ENCODE measurements around the gene MGLL.

DNA sequence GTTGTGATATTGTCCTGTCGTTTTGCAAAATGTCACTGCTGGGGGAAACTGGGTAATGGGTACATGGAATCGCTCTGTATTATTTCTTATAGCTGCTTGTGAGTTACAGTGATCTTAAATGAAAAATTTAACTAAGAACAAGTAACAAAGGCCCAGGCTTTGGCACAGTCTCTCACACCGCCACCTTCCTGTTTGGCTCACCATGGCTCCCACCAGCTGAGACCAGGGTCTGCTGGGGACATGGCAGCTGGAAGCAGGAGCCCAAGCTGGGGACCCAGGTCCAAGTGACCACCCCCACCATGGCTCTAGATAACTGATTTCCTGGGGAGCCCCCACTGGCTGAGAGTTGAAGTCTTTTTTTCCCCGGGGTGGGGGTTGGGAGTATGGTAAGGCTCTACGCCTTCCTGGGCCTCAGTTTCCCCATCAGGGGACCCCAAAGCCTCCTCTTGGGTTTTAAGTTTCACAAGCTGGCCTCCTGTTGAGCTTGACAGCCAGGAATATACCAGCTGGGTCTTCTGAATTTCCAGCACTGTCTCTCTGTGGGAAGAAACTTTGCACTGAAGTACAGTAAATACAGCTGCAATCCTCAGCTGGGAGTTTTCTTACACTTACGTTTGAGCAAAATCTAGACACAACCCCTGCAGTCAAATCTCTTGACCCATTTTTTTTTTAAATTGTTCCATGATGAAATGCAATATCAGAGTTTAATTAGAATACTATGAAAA, 123.5 kb downstream of the MGLL start:
- TF ChIP-seq, protein P1, sequence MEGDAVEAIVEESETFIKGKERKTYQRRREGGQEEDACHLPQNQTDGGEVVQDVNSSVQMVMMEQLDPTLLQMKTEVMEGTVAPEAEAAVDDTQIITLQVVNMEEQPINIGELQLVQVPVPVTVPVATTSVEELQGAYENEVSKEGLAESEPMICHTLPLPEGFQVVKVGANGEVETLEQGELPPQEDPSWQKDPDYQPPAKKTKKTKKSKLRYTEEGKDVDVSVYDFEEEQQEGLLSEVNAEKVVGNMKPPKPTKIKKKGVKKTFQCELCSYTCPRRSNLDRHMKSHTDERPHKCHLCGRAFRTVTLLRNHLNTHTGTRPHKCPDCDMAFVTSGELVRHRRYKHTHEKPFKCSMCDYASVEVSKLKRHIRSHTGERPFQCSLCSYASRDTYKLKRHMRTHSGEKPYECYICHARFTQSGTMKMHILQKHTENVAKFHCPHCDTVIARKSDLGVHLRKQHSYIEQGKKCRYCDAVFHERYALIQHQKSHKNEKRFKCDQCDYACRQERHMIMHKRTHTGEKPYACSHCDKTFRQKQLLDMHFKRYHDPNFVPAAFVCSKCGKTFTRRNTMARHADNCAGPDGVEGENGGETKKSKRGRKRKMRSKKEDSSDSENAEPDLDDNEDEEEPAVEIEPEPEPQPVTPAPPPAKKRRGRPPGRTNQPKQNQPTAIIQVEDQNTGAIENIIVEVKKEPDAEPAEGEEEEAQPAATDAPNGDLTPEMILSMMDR (IDR thresholded peaks at IDR 0.05; ENCODE audit: low read length): no peak
- TF ChIP-seq EZH2phosphoT487 (IDR thresholded peaks at IDR 0.05; ENCODE audit: low read length): no peak
- TF ChIP-seq EZH2 (optimal IDR thresholded peaks at IDR 0.05; ENCODE audit: low read depth, low read length): no peak

Data from MM.1S (cell line).